C4-2B (cell line): ENCODE results near the gene GNAL.

ENCODE experiments used
- CTCF ChIP-seq: fragments of 450-650 bp; conservative IDR thresholded peaks from 2 replicates; pipeline ENCODE4 v1.5.1; 2017; ENCODE audit warnings: mild to moderate bottlenecking
- ZFX ChIP-seq: fragments of 450-650 bp; IDR thresholded peaks from 2 replicates; pipeline ENCODE4 v1.6.1; 2017

- TF ChIP-seq CTCF = no peak
- no peak for TF ChIP-seq ZFX
These were observed 86.5 kb downstream of the GNAL start for GRCh38 chr18:11775436-11776174.
